Sigmoid colon (tissue), 7 donors: ENCODE measurements around the gene FANCD2. TPM values are rescaled to one million over a fixed set of nuclear protein-coding genes. Genes with fewer than 3 reads are reported as not detected.

Source experiments
- DNase-seq: peaks from one replicate; pipeline ENCODE4 v3.0.0-alpha.2; 2019
- H3K27ac ChIP-seq, 4 donors: fragments of 200-600 bp; sonication (generic); one replicate each; pipeline ENCODE4 v1.5.1; 2016 to 2019; ENCODE audit warnings: mild to moderate bottlenecking in 1 of 4
- H3K27me3 ChIP-seq, 3 donors: fragments of 200-600 bp; sonication (generic); one replicate each; pipeline ENCODE4 v1.5.1; 2019; ENCODE audit warnings: mild to moderate bottlenecking in 1 of 3
- H3K36me3 ChIP-seq, 4 donors: fragments of 200-600 bp; sonication (generic); one replicate each; pipeline ENCODE4 v1.5.1; 2016 to 2019
- H3K4me1 ChIP-seq, 4 donors: fragments of 200-600 bp; sonication (generic); one replicate each; pipeline ENCODE4 v1.5.1; 2017 to 2019
- H3K4me3 ChIP-seq, 4 donors: fragments of 200-600 bp; sonication (generic); one replicate each; pipeline ENCODE4 v1.5.1; 2017 to 2019; ENCODE audit warnings: mild to moderate bottlenecking in 2 of 4, moderate library complexity in 1 of 4
- H3K9me3 ChIP-seq, 4 donors: fragments of 200-600 bp in 3 of 4; sonication (generic) in 3 of 4; one replicate each; pipeline versions ENCODE4 v1.5.1 to v1.6.1; 2013 to 2019
- EP300 ChIP-seq, 4 donors: sonication (generic); formaldehyde crosslinking; IDR thresholded peaks; one replicate each; pipeline ENCODE4 v1.6.1; 2017; ENCODE audit warnings: antibody characterized with exemption in 4 of 4
- POLR2A ChIP-seq, 2 donors: fragments of 450-650 bp; IDR thresholded peaks; one replicate each; pipeline ENCODE4 v1.6.1; 2016; ENCODE audit warnings: antibody characterized with exemption in 2 of 2, mild to moderate bottlenecking in 2 of 2, moderate library complexity in 2 of 2
- POLR2AphosphoS5 ChIP-seq, 4 donors: sonication (generic); formaldehyde crosslinking; IDR thresholded peaks; one replicate each; pipeline ENCODE4 v1.6.1; 2017; ENCODE audit warnings: antibody characterized with exemption in 4 of 4
- WGBS, 2 donors: extraction: QIAGEN DNeasy Blood & Tissue Kit; methylation state at CpG; one replicate each; pipeline ENCODE4 v1.1.7; 2013; 5-methylcytosine and 5-hydroxymethylcytosine counted together
- intact Hi-C: fragments of 100-400 bp; cut with DNase I; formaldehyde crosslinking; loops from one replicate; pipeline ENCODE4 v1.15.1; 2023
- polyA plus RNA-seq, 3 donors: library from polyadenylated mRNA; stranded (reverse); fragments of 200-250 nt; gene quantifications; one replicate each; pipeline ENCODE4 v1.2.3, GENCODE V29; 2013
- total RNA-seq, 4 donors: library from RNA; depleted of rRNA; stranded (reverse); fragments of >200 nt; gene quantifications; one replicate each; pipeline ENCODE4 v1.1.0, GENCODE V29; 2016
- TF ChIP-seq, protein P1 (sequence below), 4 experiments: fragments of 450-650 bp in 3 of 4; fragments of 200-600 bp in 1 of 4; IDR thresholded peaks; one replicate each; pipeline ENCODE4 v1.5.1; 2016 to 2019; ENCODE audit warnings: antibody characterized with exemption in 4 of 4, mild to moderate bottlenecking in 3 of 4, moderate library complexity in 2 of 4
- donor health status: healthy with polysubstance abuse.
- donor health status: Bipolar disorder and iron deficiency.
- donor health status: healthy.

Gene FANCD2
- total RNA-seq (1 to 10 TPM; 1.5 to 5.8 (median 3.1) TPM), polyA plus RNA-seq (10 to 100 TPM in 1 of 3 donors, 1 to 10 TPM in 1, under 1 TPM in 1; 0.60 to 12.6 (median 1.4) TPM)

DNA sequence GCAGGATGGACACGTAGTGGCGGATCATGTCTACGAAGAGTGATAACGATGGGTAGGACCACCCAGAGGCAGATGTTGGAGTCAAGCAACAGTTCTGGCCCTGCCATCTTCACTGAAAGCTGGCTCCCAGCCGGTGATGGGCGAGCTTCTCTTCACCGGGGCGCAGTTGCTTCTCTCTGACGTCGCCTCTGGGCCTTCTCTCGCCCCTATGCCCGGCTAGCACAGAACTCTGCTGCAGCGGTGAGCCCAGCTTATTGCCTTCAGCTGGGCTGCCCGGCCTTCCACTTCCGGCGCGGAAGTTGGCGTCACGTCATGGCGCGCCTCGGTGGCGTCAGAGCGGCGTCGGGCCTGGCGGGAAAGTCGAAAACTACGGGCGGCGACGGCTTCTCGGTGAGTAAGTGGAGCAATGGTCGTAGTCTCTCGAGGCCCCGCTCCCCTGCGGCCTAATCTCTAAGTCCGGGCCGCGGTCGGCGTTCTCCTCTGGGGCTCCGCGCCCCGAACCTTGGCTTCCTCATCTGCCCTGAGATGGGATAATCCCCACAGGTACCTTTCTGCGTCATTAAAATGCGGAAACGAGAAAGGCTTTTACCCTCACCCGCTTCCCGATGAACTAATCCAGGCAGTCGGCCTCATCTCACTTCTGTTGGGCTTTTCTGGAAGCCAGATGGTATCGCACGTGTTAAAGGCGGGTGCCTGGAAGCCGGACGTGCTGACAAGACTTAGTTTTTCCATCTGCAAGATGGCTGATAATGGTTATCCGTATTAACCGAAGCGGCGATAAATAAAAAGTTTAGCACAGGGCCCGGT lies at the start of gene FANCD2:
Gene FANCD2 (plus strand): TSS at position 354 of the 807 bp plus-strand sequence. CDS start 2,221 bp downstream, outside the sequence.
- Histone ChIP-seq H3K4me3 (peak within 1 kb of the TSS; percentile 73 to 93 (median 83)), H3K9me3 (no peaks in the 10 kb centered on the region), H3K27me3 (no peaks in the 10 kb centered on the region), H3K27ac (peak within 1 kb of the TSS; percentile 77 to 85 (median 81)), H3K4me1 (peaks cover 0 to 28% (median 25%) of the 10 kb centered on the region in 4 donors), H3K36me3 (peaks cover 0 to 25% (median 10%) of the 10 kb centered on the region in 4 donors)
- TF ChIP-seq POLR2AphosphoS5 (IDR thresholded peaks at IDR 0.05): peak; percentile 88 to 96 (median 94)
- peak in 1 of 4 donors; percentile 60 for TF ChIP-seq EP300 (IDR thresholded peaks at IDR 0.05)
- TF ChIP-seq, protein P1, sequence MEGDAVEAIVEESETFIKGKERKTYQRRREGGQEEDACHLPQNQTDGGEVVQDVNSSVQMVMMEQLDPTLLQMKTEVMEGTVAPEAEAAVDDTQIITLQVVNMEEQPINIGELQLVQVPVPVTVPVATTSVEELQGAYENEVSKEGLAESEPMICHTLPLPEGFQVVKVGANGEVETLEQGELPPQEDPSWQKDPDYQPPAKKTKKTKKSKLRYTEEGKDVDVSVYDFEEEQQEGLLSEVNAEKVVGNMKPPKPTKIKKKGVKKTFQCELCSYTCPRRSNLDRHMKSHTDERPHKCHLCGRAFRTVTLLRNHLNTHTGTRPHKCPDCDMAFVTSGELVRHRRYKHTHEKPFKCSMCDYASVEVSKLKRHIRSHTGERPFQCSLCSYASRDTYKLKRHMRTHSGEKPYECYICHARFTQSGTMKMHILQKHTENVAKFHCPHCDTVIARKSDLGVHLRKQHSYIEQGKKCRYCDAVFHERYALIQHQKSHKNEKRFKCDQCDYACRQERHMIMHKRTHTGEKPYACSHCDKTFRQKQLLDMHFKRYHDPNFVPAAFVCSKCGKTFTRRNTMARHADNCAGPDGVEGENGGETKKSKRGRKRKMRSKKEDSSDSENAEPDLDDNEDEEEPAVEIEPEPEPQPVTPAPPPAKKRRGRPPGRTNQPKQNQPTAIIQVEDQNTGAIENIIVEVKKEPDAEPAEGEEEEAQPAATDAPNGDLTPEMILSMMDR (IDR thresholded peaks at IDR 0.05): no peak
- TF ChIP-seq POLR2A (IDR thresholded peaks at IDR 0.05): peak; percentile 74 to 78
- 0 to 1% methylated on average over 61 of the region's 61 CpGs for WGBS, 2 donors
- intact Hi-C loops: loop anchor here (5.0 to 10.0 kb wide), 5 partner anchors 79 to 294 kb away; partner anchors contain the start of genes BRK1, BRPF1, CRELD1 and RPUSD3
- DNase-seq: peak; percentile 92

DNA sequence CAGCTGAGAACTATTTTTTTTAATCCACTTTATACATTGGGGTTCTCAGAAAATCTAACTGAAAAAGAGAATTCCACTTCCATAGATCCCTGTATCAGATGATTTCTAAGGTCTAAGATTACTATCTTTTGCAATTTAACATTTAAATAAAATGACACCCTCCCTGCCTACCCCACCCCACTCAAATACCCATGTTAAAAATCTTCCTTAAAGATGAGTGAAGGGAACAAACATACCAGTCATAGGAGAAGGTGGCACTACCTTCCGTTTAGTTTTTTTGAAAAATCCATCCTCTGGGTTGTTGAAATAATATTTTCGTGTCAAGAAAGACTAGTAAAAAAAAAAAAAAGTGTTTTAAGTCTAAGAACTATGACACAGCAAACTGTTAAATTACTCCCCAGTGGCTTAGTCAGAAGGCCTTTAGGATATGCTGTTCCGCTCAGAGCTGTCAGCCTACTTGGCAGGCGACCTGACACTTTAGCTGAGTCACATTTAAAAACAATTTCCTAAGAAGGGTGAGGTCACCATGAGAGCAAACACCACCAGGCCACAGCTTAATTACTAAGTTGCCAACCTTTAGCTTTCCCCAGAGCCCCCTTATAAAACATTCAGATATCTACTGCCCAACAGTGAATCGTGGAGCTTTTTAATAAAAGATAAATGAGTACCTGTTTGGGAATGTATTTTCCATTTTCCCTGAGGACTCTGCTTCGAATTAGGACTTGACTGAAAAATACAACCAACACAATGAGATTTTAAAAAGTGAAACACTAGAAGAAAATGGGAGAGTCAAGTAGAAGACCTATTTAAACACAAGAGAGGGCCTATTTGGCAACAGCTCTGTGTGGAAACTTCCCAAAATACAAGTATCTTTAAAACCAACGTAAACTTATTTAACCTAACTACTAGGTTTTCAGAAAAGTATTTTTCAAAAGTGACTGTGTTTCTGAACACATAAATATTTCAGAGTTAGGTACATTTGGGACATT lies 49.2 kb upstream of the FANCD2 start:
- peaks cover 0 to 27% (median 20%) of the 10 kb centered on the region in 4 donors for H3K4me1 ChIP-seq
- 68 to 72% methylated on average over 7 of the region's 7 CpGs for whole genome bisulfite sequencing, 2 donors
- H3K4me3 ChIP-seq: no peak overlapping the region
- peak overlapping the region; percentile 77 to 85 (median 82) for H3K27ac ChIP-seq
- TF ChIP-seq POLR2A (IDR thresholded peaks at IDR 0.05) (no peak), POLR2AphosphoS5 (IDR thresholded peaks at IDR 0.05) (peak; percentile 69 to 87 (median 76)), EP300 (IDR thresholded peaks at IDR 0.05) (peak in 3 of 4 donors; percentile 14 to 54 (median 46))
- TF ChIP-seq, protein P1 (IDR thresholded peaks at IDR 0.05): no peak
- H3K27me3 ChIP-seq: no peaks in the 10 kb centered on the region
- DNase-seq: peak; percentile 95
- no peaks in the 10 kb centered on the region for H3K9me3 ChIP-seq
- peaks cover 0 to 55% (median 12%) of the 10 kb centered on the region in 4 donors for H3K36me3 ChIP-seq
- intact Hi-C loops: loop anchor here (5.0 kb wide), 1 partner anchor 35 kb away; no protein-coding TSS in a partner anchor

DNA sequence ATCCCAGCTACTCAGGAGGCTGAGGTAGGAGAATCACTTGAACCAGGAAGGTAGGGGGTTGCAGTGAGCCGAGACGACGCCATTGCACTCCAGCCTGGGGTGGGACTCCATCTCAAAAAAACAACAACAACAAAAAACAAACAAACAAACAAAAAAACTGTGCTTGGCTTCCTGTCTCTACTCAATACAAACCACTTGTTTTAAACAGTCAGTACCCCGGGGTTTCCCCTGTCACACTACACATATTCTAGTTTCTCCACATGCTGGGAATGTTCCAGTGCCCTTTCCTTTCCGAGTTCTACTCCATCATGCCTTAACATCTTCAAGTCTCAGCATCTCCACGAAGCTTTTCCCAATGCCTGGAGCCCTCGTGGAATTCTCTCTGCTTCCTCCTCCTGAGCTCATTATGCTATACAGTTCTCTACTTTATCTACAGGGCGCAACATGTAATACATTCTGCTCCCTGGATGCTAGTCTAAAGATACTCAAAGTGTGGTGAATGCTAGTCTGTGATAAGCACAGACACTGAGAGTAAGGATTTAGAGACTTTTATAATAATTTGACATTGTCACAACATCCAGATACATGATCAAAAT lies 47.4 kb upstream of the FANCD2 start:
- Histone ChIP-seq H3K4me1 (peaks cover 0 to 33% (median 25%) of the 10 kb centered on the region in 4 donors), H3K27me3 (no peaks in the 10 kb centered on the region), H3K9me3 (no peaks in the 10 kb centered on the region), H3K4me3 (no peak overlapping the region), H3K27ac (peak overlapping the region; percentile 77 to 85 (median 82)), H3K36me3 (peaks cover 0 to 42% (median 3%) of the 10 kb centered on the region in 4 donors)
- intact Hi-C loops: loop anchor here (5.0 kb wide), 1 partner anchor 33 kb away; no protein-coding TSS in a partner anchor
- 86 to 89% methylated on average over 8 of the region's 8 CpGs for WGBS, 2 donors
- no peak for TF ChIP-seq POLR2A (IDR thresholded peaks at IDR 0.05)
- TF ChIP-seq, protein P1 (IDR thresholded peaks at IDR 0.05): no peak
- no peak for TF ChIP-seq POLR2AphosphoS5 (IDR thresholded peaks at IDR 0.05)
- no peak for TF ChIP-seq EP300 (IDR thresholded peaks at IDR 0.05)
- DNase-seq: no peak

DNA sequence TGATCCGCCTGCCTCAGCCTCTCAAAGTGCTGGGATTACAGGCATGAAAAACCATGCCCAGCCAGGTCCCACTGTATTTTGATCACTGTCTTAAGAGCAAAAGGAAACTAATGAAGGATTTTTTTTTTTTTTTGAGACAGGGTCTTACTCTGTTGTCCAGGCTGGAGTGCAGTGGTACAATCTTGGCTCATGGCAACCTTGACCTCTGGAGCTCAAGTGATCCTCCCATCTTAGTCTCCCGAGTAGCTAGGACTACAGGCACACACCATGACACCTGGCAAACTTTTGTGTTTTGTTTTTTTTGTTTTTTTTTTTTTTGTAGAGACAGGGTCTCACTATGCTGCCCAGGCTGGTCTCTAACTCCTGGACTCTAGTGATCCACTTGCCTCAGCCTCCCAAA lies 46.0 kb upstream of the FANCD2 start:
- no peak overlapping the region for H3K4me3 ChIP-seq
- H3K27me3 ChIP-seq: no peaks in the 10 kb centered on the region
- TF ChIP-seq, protein P1 (IDR thresholded peaks at IDR 0.05): no peak
- no peak for TF ChIP-seq EP300 (IDR thresholded peaks at IDR 0.05)
- no peak for TF ChIP-seq POLR2A (IDR thresholded peaks at IDR 0.05)
- TF ChIP-seq POLR2AphosphoS5 (IDR thresholded peaks at IDR 0.05): no peak
- no peak for DNase-seq
- intact Hi-C loops: loop anchor here (10.0 kb wide), 1 partner anchor 135 kb away; the partner anchor contains the start of gene BRK1
- peaks cover 0 to 40% (median 0%) of the 10 kb centered on the region in 4 donors for H3K36me3 ChIP-seq
- WGBS, 2 donors: 96% methylated on average over 2 of the region's 2 CpGs
- H3K27ac ChIP-seq: peak overlapping the region in 1 of 4 donors; percentile 80
- peaks cover 0 to 46% (median 37%) of the 10 kb centered on the region in 4 donors for H3K4me1 ChIP-seq
- H3K9me3 ChIP-seq: no peaks in the 10 kb centered on the region
